ENCODE results near the gene SYT1.

GRCh38 chr12:79119796-79120195 lies 255.2 kb downstream of the SYT1 start:
- TF ChIP-seq, protein P1, sequence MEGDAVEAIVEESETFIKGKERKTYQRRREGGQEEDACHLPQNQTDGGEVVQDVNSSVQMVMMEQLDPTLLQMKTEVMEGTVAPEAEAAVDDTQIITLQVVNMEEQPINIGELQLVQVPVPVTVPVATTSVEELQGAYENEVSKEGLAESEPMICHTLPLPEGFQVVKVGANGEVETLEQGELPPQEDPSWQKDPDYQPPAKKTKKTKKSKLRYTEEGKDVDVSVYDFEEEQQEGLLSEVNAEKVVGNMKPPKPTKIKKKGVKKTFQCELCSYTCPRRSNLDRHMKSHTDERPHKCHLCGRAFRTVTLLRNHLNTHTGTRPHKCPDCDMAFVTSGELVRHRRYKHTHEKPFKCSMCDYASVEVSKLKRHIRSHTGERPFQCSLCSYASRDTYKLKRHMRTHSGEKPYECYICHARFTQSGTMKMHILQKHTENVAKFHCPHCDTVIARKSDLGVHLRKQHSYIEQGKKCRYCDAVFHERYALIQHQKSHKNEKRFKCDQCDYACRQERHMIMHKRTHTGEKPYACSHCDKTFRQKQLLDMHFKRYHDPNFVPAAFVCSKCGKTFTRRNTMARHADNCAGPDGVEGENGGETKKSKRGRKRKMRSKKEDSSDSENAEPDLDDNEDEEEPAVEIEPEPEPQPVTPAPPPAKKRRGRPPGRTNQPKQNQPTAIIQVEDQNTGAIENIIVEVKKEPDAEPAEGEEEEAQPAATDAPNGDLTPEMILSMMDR (conservative IDR thresholded peaks at IDR 0.05; ENCODE audit: low read depth, low read length) = peak; percentile 59
- TF ChIP-seq EZH2 (IDR thresholded peaks at IDR 0.05; ENCODE audit: borderline replicate concordance, low read depth, low read length, poor library complexity, severe bottlenecking) = no peak

Measured in A673 (cell line).